DND-41 (cell line): Measurements from ENCODE around the gene SLC17A7.

Experiments
- ATAC-seq: fragments of 200-7000 bp; cut with Tn5 transposase; 3 replicates; pipeline ENCODE4 v1.9.1; 2021; ENCODE audit warnings: low read depth; ENCODE audit not compliant: insufficient read depth
- DNase-seq: peaks from one replicate; pipeline ENCODE4 v3.0.0-alpha.2; 2020
- H2AFZ ChIP-seq: 2 replicates; pipeline ENCODE4 v1.6.0; 2012; ENCODE audit warnings: low read depth, low read length
- H3K27ac ChIP-seq: 2 replicates; pipeline ENCODE4 v1.5.1; 2012; ENCODE audit warnings: low read length, inconsistent platforms
- H3K27me3 ChIP-seq: fragments of 200-600 bp; sonication (generic); 2 replicates; pipeline ENCODE4 v1.6.0; 2012; ENCODE audit warnings: low read length, mild to moderate bottlenecking, inconsistent platforms; ENCODE audit not compliant: insufficient read depth, poor library complexity
- H3K36me3 ChIP-seq: 2 replicates; pipeline ENCODE4 v1.5.1; 2012; ENCODE audit warnings: low read length, inconsistent platforms; ENCODE audit not compliant: insufficient read depth
- H3K4me1 ChIP-seq: 2 replicates; pipeline ENCODE4 v1.5.1; 2012; ENCODE audit warnings: mild to moderate bottlenecking, low read length; ENCODE audit not compliant: insufficient read depth
- H3K4me2 ChIP-seq: 2 replicates; pipeline ENCODE4 v1.6.0; 2012; ENCODE audit warnings: mild to moderate bottlenecking, moderate library complexity, low read length, inconsistent platforms; ENCODE audit not compliant: insufficient read depth
- H3K4me3 ChIP-seq, 2 experiments: fragments of 200-600 bp in 1 of 2; shearing (Covaris generic) in 1 of 2; 2 replicates each; pipeline ENCODE4 v1.5.1; 2012 to 2016; ENCODE audit warnings: inconsistent platforms in 2 of 2, low read length in 2 of 2, mild to moderate bottlenecking in 2 of 2, low read depth in 1 of 2, moderate library complexity in 1 of 2
- H3K79me2 ChIP-seq: 2 replicates; pipeline ENCODE4 v1.6.0; 2012; ENCODE audit warnings: low read length, inconsistent platforms; ENCODE audit not compliant: insufficient read depth
- H3K9ac ChIP-seq: 2 replicates; pipeline ENCODE4 v1.6.0; 2012; ENCODE audit warnings: low read depth, mild to moderate bottlenecking, inconsistent platforms, low read length, moderate library complexity
- H3K9me3 ChIP-seq: 2 replicates; pipeline ENCODE4 v1.5.1; 2012; ENCODE audit warnings: low read length, moderate library complexity, mild to moderate bottlenecking, inconsistent platforms; ENCODE audit not compliant: insufficient read depth, severe bottlenecking
- H4K20me1 ChIP-seq: 2 replicates; pipeline ENCODE4 v1.6.0; 2012; ENCODE audit warnings: low read length; ENCODE audit not compliant: insufficient read depth
- EZH2 ChIP-seq: IDR thresholded peaks from 3 replicates; pipeline ENCODE4 v1.6.1; 2012; ENCODE audit warnings: borderline replicate concordance, low read depth, mild to moderate bottlenecking, moderate library complexity, low read length, inconsistent platforms; ENCODE audit not compliant: severe bottlenecking
- TF ChIP-seq, protein P1 (sequence below): IDR thresholded peaks from 2 replicates; pipeline ENCODE4 v1.5.1; 2012; ENCODE audit warnings: borderline replicate concordance, low read length, moderate library complexity, mild to moderate bottlenecking; ENCODE audit not compliant: poor library complexity, severe bottlenecking; ENCODE audit errors: extremely low read depth

The SLC17A7 gene

GRCh38 chr19:49387936-49388372, 53.4 kb downstream of the SLC17A7 start, which contains the start of gene KASH5:
KASH5 (plus strand) TSS chr19:49388249; CDS start chr19:49390884, 2,635 bp downstream.
- Histone ChIP-seq H3K27me3 (no peaks in the 10 kb centered on the region), H3K4me3 (no peak within 1 kb of the TSS)
- TF ChIP-seq EZH2: no peak
- TF ChIP-seq, protein P1, sequence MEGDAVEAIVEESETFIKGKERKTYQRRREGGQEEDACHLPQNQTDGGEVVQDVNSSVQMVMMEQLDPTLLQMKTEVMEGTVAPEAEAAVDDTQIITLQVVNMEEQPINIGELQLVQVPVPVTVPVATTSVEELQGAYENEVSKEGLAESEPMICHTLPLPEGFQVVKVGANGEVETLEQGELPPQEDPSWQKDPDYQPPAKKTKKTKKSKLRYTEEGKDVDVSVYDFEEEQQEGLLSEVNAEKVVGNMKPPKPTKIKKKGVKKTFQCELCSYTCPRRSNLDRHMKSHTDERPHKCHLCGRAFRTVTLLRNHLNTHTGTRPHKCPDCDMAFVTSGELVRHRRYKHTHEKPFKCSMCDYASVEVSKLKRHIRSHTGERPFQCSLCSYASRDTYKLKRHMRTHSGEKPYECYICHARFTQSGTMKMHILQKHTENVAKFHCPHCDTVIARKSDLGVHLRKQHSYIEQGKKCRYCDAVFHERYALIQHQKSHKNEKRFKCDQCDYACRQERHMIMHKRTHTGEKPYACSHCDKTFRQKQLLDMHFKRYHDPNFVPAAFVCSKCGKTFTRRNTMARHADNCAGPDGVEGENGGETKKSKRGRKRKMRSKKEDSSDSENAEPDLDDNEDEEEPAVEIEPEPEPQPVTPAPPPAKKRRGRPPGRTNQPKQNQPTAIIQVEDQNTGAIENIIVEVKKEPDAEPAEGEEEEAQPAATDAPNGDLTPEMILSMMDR: no peak

GRCh38 chr19:49383599-49383998, 57.7 kb downstream of the SLC17A7 start:
- H3K4me2 ChIP-seq: no peak overlapping the region
- no peak for ATAC-seq
- H3K36me3 ChIP-seq: no peaks in the 10 kb centered on the region
- no peak overlapping the region for H3K4me3 ChIP-seq
- no peaks in the 10 kb centered on the region for H3K79me2 ChIP-seq
- H2AFZ ChIP-seq: no peak overlapping the region
- no peaks in the 10 kb centered on the region for H4K20me1 ChIP-seq
- TF ChIP-seq, protein P1: no peak
- TF ChIP-seq EZH2: no peak
- H3K9me3 ChIP-seq: no peaks in the 10 kb centered on the region
- no peak overlapping the region for H3K27ac ChIP-seq
- H3K27me3 ChIP-seq: no peaks in the 10 kb centered on the region
- no peaks in the 10 kb centered on the region for H3K4me1 ChIP-seq
- no peak for DNase-seq
- no peak overlapping the region for H3K9ac ChIP-seq

More at GRCh38 chr19:49387936-49388372, 53.4 kb downstream of the SLC17A7 start, which contains the start of gene KASH5:
- no peaks in the 10 kb centered on the region for H3K4me1 ChIP-seq
- no peaks in the 10 kb centered on the region for H3K9me3 ChIP-seq
- H3K9ac ChIP-seq: no peak within 1 kb of the TSS
- no peaks in the 10 kb centered on the region for H3K79me2 ChIP-seq
- H2AFZ ChIP-seq: no peak within 1 kb of the TSS
- H4K20me1 ChIP-seq: no peaks in the 10 kb centered on the region
- H3K4me2 ChIP-seq: no peak within 1 kb of the TSS
- H3K36me3 ChIP-seq: no peaks in the 10 kb centered on the region
- DNase-seq (no peak), ATAC-seq (no peak)
- no peak within 1 kb of the TSS for H3K27ac ChIP-seq

DNA sequence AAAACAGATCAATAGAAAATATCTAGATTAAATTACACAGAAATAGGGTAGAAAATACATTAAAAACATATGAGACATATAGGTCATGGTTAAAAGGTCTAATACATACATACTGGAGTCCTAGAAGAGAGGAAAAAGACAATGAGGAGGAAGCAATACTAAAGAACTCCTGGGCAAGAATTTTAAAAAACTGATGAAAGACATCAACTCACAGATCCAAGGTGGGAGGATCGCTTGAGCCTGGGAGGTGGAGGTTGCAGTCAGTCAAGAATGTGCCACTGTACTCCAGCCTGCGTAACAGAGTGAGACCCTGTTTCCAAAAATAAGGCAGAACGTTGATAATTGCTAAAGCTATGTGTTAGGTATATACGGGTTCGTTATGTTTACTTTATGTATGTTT, 58.7 kb downstream of the SLC17A7 start:
- no peaks in the 10 kb centered on the region for H3K9me3 ChIP-seq
- H3K27me3 ChIP-seq: no peaks in the 10 kb centered on the region
- TF ChIP-seq, protein P1: no peak
- TF ChIP-seq EZH2: no peak
- no peak overlapping the region for H3K4me3 ChIP-seq
- H2AFZ ChIP-seq: no peak overlapping the region
- no peak overlapping the region for H3K4me2 ChIP-seq
- no peaks in the 10 kb centered on the region for H3K79me2 ChIP-seq
- ATAC-seq: no peak
- DNase-seq: no peak
- no peaks in the 10 kb centered on the region for H4K20me1 ChIP-seq
- H3K27ac ChIP-seq: no peak overlapping the region
- H3K9ac ChIP-seq: no peak overlapping the region
- H3K4me1 ChIP-seq: no peaks in the 10 kb centered on the region
- no peaks in the 10 kb centered on the region for H3K36me3 ChIP-seq

DNA sequence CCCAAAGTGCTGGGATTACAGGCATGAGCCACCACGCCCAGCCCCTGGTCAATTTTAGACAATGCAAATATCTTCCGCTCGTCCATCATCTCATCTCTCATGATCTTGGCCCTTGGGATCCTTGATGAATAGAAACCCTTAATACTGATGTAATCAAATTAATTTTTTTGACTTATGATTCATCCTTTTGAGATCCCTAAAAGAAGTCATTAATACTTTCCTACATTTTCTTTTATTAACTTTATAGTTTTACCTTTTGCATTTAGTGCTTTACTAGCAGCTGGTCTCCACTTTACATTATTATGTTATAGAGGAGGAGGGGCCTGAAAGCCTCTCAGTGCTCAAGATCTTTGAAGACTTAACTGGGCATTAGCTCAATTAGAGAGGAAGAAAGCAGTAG, 60.9 kb downstream of the SLC17A7 start:
- Histone ChIP-seq H4K20me1 (no peaks in the 10 kb centered on the region), H3K36me3 (no peaks in the 10 kb centered on the region), H3K79me2 (no peaks in the 10 kb centered on the region), H3K4me2 (no peak overlapping the region), H3K9me3 (no peaks in the 10 kb centered on the region), H2AFZ (no peak overlapping the region), H3K27ac (no peak overlapping the region), H3K27me3 (no peaks in the 10 kb centered on the region), H3K4me3 (no peak overlapping the region), H3K9ac (no peak overlapping the region), H3K4me1 (no peaks in the 10 kb centered on the region)
- ATAC-seq (no peak), DNase-seq (no peak)
- TF ChIP-seq EZH2: no peak
